Right hindlimb (tissue), 1 donor: Measurements from ENCODE around the gene INSIG2.

Source experiments
- DNase-seq: peaks from one replicate; pipeline ENCODE4 v3.0.0-alpha.2; 2018

Gene INSIG2

DNA sequence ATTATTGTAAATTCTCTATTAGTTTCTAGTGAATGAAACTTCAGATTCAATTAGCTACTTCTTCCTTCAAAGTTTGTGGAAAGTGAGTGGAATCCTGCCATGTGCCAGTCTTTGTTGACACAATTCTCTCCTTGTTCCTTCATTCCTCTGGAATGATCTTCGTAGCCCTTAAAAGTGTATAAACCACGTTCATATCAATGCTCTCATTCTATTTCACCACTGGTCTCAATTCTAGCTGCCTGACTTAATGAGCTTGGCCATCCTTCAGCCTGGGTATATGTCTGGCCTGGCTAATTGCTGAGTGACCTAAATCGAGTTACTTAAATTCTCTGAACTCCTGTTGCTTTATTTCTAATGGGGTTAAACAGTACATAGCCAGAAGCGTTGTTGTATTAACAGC lies 43.5 kb downstream of the INSIG2 start:
- DNase-seq = no peak

DNA sequence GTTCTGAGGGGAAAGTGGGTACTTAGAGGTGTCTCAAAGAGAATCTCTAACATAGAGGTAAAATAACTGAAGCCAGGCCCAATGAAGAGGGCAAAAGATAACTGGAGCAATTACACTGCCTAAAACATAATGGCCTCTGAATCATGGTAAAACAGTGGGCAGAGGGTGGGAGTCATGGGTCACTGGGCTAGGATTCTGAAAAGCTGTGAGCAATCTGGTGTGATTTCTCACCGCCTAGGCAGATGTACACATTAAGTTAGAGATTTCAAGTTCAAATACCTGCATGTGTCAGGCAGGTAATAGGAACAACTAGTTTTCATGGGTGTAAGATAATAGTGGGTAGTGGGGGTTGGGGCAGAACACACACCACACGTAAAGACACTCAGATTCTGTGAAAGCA lies 45.6 kb downstream of the INSIG2 start:
- no peak for DNase-seq

DNA sequence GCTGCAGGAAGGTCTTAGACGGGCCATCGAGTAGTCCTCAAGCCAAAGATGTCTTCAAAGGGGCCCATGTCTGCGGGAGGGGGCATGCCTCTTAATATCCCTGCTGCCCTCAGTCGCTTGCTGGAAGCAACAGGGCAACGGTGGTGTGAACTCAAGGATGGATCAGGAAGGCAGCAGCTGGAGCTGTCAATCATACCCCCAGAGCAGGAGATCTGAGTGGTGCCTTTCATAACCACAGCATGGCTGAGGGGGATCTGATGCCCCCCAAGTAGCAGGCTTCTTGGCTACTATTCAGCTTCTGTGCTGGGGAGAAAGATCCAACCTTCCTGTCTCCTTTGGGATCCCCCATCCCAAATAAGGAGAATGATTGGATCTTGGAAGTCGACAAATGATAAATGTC lies 46.4 kb downstream of the INSIG2 start:
- no peak for DNase-seq

GRCh38 chr2:118145207-118145606 lies 56.9 kb downstream of the INSIG2 start:
- no peak for DNase-seq

- DNase-seq = no peak
These were observed 57.5 kb downstream of the INSIG2 start for GRCh38 chr2:118145806-118146205.

GRCh38 chr2:118146315-118147283 lies 58.3 kb downstream of the INSIG2 start:
- DNase-seq = no peak

DNA sequence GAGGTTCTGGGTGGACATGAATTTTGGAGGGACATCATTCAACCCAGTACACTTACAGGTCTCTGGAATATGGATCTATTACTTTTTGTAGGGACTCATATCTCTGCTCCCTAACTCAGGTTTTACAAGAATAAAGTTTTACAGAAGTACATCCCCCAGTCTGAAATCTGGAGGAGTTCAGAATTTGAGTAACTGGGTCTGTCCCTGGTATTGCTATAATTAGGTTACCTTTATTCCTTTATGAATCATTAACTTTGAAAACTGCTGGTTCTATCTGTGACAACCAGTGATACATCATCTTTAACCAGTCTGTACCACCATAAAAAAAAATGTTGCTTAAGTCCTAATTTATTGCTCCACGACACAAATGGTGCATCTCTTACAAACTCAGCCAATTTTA lies 59.9 kb downstream of the INSIG2 start:
- no peak for DNase-seq

GRCh38 chr2:118148809-118149208 lies 60.5 kb downstream of the INSIG2 start:
- no peak for DNase-seq

- DNase-seq = no peak
These were observed 62.0 kb downstream of the INSIG2 start for GRCh38 chr2:118150294-118150693.

DNA sequence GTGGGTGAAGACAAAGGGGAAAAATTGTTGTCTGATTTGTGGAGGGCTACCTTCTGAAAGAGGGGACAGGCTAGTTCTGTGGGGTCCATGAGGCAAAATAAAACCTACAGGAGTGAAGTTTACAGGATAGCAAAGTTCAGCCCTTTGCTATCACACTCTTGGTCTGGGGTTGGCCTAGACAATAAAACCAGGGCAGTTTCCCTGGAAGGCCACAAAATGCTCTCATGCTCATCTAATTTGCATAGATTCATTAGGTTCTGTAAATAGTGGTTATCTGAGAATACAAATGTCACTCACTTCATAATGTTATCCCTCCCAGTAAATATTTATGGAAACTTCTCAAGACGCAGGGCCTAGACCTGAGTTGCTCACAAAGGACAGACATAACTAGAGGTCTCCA lies 63.6 kb downstream of the INSIG2 start:
- no peak for DNase-seq

DNA sequence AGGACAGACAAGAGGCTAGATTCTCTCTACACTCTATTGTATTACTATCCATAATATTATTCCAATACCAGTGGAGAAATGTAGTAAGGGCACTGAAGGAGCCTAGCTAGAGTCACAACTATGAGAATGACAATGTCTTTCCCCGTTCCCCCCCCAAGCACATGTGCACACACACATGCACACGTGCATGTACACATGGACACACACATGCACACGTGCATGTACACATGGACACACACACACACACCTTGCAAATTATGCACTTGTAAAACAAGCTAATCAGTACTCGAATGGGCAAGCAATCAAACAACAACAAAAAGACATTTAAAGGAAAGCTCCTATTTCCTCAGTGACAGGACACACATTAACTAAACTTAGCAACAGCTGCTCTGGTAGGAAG lies 65.2 kb downstream of the INSIG2 start:
- no peak for DNase-seq

GRCh38 chr2:118154176-118154575 lies 65.9 kb downstream of the INSIG2 start:
- DNase-seq = no peak
